Measurements from ENCODE around the gene WDR74.

- no peak for TF ChIP-seq POLR2A (IDR thresholded peaks at IDR 0.05; ENCODE audit: low read length)
- TF ChIP-seq GATA1 (IDR thresholded peaks at IDR 0.05; ENCODE audit: low read depth, low read length) = no peak
These were observed 45.1 kb downstream of the WDR74 start for GRCh38 chr11:62794201-62794775.
